Middle frontal gyrus (tissue), 1 donor: ENCODE data around the gene MMS19.

ENCODE experiments used
- DNase-seq: peaks from one replicate; pipeline ENCODE4 v3.0.0-alpha.2; 2015; ENCODE audit warnings: low spot score; ENCODE audit errors: extremely low spot score

MMS19 gene

DNA sequence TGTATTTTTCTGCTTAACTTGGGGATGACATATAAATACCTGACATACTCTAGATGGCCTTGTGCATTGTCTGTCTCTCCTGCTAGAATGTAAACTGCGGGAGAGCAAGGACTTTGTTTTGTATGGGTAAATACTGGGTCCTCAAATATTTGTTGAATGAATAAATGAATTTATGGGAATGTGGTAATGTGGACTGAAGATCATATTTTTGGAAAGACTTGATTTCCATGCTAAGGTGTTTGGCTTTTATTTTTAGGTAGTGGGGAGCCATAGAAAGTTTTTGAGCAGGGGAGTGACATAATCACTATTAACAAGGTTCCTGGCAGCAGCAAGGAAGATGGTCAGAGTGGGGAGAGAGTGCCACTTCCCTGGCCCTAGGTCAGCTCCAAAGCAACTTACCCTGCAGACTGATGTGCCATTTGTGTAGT is 27.5 kb upstream of the MMS19 start:
- no peak for DNase-seq

DNA sequence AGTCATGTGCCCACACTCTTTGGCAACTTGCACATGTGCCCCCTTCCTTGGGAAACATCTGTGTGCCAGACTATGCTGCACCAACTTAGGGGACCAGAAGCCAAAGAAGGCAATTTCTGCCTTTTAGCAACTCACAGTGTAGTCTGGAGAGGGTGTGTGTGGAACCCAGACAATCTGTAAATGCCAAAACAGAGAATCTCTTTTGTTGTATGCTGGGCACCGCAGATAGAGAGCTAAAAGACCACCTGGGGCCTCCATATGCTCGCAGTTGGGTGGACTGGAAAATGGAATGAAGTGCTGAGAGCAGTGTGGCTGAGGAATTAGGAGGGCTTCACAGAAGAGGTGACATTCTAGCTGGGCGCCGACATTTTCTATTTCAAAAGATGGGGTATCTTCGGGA is 26.9 kb upstream of the MMS19 start:
- no peak for DNase-seq

DNA sequence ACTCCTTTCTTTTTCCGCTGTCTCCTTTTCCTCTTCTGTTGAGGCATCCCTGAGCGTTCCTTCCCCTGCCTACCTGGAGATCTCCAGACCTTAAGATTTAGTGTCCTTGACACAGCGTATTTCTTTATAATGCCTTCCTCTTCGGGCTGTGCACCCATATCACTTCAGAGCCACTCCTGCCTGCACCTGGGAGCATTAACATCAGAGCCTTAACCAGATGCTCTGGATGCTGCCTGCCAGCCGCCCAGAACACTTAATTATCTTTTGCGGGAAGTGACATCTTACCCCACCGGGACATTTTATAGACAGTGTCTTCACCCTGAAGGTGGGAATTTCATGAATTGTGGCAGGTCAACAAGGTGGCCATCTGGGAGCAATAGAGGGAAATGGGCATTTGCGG is 24.7 kb upstream of the MMS19 start:
- no peak for DNase-seq

DNA sequence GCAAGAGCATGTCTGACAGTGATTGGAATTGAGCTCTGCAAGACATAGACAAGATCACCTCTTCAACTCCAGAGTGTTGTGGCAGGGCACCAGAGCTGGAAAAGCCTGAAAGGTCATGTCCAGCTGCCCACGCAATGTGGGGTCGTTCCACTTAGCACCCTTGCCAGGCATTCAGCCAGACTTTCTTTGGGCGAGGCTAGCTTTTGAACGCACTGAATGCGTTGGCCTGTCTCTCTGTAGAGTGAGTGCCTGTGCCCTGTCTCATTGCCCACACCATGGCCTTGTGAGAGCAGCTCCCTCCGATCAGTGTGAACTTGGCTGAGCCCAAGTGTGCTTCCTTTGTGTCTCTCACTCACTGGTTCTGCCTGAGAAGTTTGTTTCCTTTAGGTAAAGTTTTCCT is 23.8 kb upstream of the MMS19 start:
- DNase-seq = no peak

GRCh38 chr10:97520978-97521761 is 22.9 kb upstream of the MMS19 start:
- DNase-seq = no peak

- no peak for DNase-seq
Observed at GRCh38 chr10:97520520-97520919, 22.3 kb upstream of the MMS19 start.

- no peak for DNase-seq
Observed at GRCh38 chr10:97519342-97519741, 21.1 kb upstream of the MMS19 start.

DNA sequence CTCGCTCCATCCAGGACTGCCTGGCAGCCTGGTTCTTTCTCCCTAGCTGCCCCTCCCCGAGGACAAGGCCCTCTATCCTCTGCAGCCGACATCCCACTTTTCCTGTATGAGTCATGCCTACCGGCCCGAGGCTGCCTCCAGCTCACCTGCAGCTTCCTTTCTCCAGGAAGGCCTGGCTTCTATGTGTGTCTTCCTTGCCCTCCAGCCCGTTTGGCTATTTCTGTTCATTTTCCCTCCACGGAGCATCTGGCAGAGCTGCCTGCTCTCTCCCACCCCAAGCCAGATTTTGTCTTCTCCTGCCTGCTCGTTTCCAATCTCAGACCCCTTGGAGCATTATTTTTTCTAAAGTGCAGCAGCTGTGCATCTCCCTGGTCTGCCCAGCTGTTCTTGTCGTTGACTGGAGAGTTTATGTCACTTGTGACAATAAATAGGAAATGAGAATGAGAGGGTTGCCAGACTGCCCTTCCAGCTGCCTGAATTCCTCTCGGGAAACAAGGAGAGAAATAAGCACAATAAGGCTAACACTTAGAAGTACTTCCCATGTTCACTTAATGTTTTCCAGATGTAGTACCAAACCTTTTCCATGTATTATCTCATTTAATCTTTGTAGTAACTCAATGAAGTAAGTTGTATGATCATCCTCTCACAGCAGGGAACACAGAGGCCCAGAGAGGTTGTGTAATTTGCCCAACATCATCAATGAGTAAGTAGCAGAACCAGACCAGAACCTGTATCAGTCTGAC is 20.2 kb upstream of the MMS19 start:
- no peak for DNase-seq

DNA sequence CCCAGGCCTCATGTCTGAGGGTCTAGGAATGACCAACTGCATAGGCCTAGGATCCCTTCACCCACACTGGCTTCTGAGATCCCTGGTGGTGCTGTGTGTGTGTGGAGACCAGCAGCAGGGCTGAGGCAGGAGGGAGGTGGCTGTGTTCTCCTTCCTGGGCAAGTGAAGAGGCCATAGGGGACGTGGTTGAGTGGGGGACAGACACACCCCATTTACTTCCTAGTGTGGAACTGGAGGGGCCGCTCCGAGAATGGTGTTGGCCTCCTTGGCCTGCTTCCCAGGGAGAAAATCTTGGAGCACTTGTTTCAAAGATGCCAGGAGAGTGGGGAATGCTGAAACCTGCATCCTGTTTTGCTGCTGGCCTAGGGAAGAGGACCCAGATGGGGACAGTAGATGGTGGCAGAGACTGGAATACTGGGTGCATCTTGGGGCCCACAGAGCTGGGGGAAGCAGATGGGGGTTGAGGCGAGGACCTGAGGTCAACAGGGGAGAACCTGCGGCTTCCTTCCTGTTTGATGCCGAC is 19.6 kb upstream of the MMS19 start:
- no peak for DNase-seq

GRCh38 chr10:97517096-97517750 is 19.0 kb upstream of the MMS19 start:
- no peak for DNase-seq

GRCh38 chr10:97515271-97515978 is 17.2 kb upstream of the MMS19 start:
- DNase-seq = no peak

DNA sequence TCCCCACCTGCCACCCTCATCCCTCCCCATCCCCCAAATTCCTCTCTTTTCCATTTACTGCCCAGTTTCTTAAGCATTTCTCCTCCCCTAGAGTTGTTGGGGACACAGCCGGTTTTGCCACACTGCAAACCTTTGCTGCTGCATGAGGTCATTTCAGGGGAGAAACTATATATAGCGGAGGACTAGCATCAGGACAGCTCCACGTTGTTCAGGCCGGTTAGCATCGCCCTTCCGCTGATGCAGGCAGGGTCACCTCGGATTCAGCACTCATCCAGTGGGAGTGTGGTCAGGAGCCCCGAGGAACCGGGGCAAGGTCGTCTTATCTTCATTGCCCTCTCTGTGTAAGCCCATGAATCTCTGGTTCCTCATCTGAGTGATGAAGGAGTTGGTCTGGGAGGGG is 16.1 kb upstream of the MMS19 start:
- DNase-seq = no peak

- no peak for DNase-seq
Observed at GRCh38 chr10:97512993-97513392, 14.8 kb upstream of the MMS19 start.

DNA sequence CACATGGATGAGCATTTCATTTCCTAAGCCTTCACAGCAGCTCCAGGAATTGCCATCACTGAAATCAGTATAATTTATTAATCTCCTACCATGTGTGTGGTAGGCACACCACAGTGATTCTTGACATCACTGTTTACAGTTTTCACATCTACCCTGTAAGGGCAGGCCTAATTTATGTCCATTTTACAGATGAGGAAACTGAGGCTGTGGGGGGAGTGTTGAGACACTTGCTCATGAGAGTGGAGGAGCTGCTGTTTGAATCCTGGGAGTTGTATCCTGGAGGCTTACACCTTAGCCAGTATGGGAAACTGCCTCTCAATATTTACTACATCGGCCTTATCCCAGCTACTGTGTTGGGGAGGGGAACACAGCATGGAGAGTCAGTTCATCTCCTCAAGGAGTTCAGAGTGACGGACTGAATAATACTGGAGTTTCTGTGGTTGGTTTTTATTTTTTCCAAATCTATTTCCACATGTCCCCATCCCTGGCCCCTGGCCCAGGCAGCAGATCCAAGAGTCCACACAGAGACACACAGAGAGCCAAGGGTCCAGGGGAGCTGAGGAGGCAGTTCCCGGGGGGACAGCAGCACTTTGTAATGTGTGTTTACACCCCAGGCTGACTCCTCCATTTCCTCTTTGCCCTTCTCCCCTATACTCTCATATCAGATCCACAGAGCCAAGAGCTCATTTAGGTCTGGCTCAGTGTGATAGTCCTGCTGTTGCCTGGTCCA is 13.7 kb upstream of the MMS19 start:
- DNase-seq = no peak

DNA sequence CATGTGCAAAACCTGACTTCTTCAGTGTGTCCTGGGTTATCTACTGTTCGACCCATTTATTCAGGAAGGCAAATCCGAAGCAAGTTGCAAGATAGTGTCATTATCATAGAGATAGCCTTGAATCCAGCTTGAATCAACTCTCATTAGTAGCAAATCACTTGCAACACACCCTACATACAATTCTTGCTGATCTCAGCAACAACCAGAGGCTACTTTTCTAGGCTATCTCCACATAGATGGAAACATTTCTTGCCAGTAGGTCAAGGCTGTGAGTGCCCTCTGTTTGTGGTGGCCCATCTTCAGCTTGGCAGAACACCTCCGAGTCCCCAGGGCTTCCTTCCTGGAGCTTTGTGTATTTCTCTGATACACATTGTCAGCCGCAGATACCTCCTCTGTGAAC is 12.5 kb upstream of the MMS19 start:
- DNase-seq = no peak

GRCh38 chr10:97509120-97509680 is 11.0 kb upstream of the MMS19 start:
- DNase-seq = no peak

GRCh38 chr10:97508342-97508741 is 10.1 kb upstream of the MMS19 start:
- DNase-seq = no peak

- no peak for DNase-seq
Observed at GRCh38 chr10:97506199-97506991, 8.2 kb upstream of the MMS19 start.

GRCh38 chr10:97505152-97505551 is 6.9 kb upstream of the MMS19 start:
- no peak for DNase-seq

- DNase-seq = no peak
Observed at GRCh38 chr10:97503406-97503805, 5.2 kb upstream of the MMS19 start.
